ENCODE results near the gene C2CD4A. TPM values are rescaled to one million over a fixed set of nuclear protein-coding genes. Genes with fewer than 3 reads are reported as not detected.

Gene C2CD4A
- total and polyA plus RNA-seq, 9 of the 15 experiments (the other 6 are each of a cell fraction or from before 2014, with no cell fraction given): not detected

DNA sequence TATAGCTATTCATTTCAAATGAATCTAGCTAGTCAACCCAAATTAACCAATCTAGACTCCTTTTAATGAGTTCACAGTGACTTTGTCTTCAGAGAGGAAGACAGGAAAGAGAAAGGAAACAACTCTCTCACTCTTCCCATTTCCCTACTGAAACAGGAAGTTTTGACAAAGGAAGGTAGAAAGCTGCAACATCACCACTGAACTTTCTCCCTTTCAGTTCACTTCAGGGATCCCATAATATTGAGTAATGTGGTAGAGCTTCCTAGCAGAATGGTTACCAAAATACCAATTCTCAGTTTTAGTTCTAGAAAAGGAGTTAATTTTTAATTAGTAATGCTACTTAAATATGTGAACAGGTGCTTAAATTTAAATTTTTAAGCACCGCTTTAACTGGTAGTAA, 14.1 kb upstream of the C2CD4A start:
- Histone ChIP-seq H3K79me2 (ENCODE audit: control insufficient read depth, insufficient read depth, low read length) (peaks cover 51% of the 10 kb centered on the region; the same call in 2 of the 3 replicates), H3K36me3 (ENCODE audit: control insufficient read depth, insufficient read depth, low read length) (no peaks in the 10 kb centered on the region), H3K9me3 (replicated peaks; ENCODE audit: control insufficient read depth, insufficient read depth, low read depth, low read length) (no peaks in the 10 kb centered on the region), H3K4me1 (replicated peaks in 1 of 2; ENCODE audit: control insufficient read depth in 2 of 2, insufficient read depth in 2 of 2, low read length in 2 of 2) (peaks cover 5 to 8% of the 10 kb centered on the region in 2 experiments; a peak in 2 of 5 replicates), H3K4me2 (ENCODE audit: insufficient read depth, low read length) (no peak overlapping the region), H3K27me3 (ENCODE audit: control insufficient read depth in 2 of 2, insufficient read depth in 2 of 2, low read length in 2 of 2) (no peaks in the 10 kb centered on the region), H4K20me1 (replicated peaks; ENCODE audit: control insufficient read depth, insufficient read depth, low read length) (peaks cover 8% of the 10 kb centered on the region), H3K9me1 (ENCODE audit: control insufficient read depth, insufficient read depth, low read length) (no peaks in the 10 kb centered on the region), H2AFZ (ENCODE audit: low read depth, low read length) (no peak overlapping the region), H3K27ac (ENCODE audit: extremely low read depth, low read depth, low read length) (no peak overlapping the region), H3K4me3 (no peak overlapping the region), H3K9ac (ENCODE audit: insufficient read depth in 1 of 2, low read depth in 2 of 2, low read length in 2 of 2) (no peak overlapping the region)
- whole genome bisulfite sequencing (ENCODE audit: insufficient coverage, low coverage, missing lambda C conversion rate): 100% methylated on average over 1 of the region's 1 CpG
- in situ Hi-C loops (cut with MboI): no loop called here
- POLR2A ChIA-PET: no interaction called here
- BruUV-seq (replicated peaks): no TSS peak
- DNase-seq (ENCODE audit: extremely low read depth in 1 of 4, low spot score in 3 of 4): no peak
- no peak for FAIRE-seq
- intact Hi-C loops (cut with micrococcal nuclease): no loop called here
- ATAC-seq: no peak
- CTCF ChIA-PET (ENCODE audit: low intra/inter-chr PET ratio): no interaction called here
- TF ChIP-seq TGIF2 (CRISPR knock-in tag; IDR thresholded peaks at IDR 0.05) (no peak), ZNF695 (CRISPR knock-in tag; IDR thresholded peaks at IDR 0.05) (no peak), SREBF1 (IDR thresholded peaks at IDR 0.05; ENCODE audit: borderline replicate concordance, low read depth, low read length) (no peak), ZNF76 (CRISPR knock-in tag; IDR thresholded peaks at IDR 0.05; ENCODE audit: borderline replicate concordance) (no peak), NFIC (IDR thresholded peaks at IDR 0.05) (no peak), NONO (IDR thresholded peaks at IDR 0.05; ENCODE audit: low read depth in 2 of 2, low read length in 1 of 2) (no peak), FOS (IDR thresholded peaks at IDR 0.05; ENCODE audit: extremely low read depth, insufficient read length) (no peak), GATA2 (CRISPR knock-in tag; IDR thresholded peaks at IDR 0.05) (no peak), HMGN3 (IDR thresholded peaks at IDR 0.05; ENCODE audit: borderline replicate concordance, extremely low read depth, insufficient read length, low read depth, low read length) (no peak), VEZF1 (CRISPR knock-in tag; IDR thresholded peaks at IDR 0.05) (no peak), TAF7 (tag; IDR thresholded peaks at IDR 0.05) (no peak), PHF20 (IDR thresholded peaks at IDR 0.05; ENCODE audit: partially characterized antibody) (no peak)
- TF ChIP-seq, protein P1, sequence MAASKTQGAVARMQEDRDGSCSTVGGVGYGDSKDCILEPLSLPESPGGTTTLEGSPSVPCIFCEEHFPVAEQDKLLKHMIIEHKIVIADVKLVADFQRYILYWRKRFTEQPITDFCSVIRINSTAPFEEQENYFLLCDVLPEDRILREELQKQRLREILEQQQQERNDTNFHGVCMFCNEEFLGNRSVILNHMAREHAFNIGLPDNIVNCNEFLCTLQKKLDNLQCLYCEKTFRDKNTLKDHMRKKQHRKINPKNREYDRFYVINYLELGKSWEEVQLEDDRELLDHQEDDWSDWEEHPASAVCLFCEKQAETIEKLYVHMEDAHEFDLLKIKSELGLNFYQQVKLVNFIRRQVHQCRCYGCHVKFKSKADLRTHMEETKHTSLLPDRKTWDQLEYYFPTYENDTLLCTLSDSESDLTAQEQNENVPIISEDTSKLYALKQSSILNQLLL (CRISPR knock-in tag; IDR thresholded peaks at IDR 0.05; ENCODE audit: borderline replicate concordance): no peak
- TF ChIP-seq, protein P2, sequence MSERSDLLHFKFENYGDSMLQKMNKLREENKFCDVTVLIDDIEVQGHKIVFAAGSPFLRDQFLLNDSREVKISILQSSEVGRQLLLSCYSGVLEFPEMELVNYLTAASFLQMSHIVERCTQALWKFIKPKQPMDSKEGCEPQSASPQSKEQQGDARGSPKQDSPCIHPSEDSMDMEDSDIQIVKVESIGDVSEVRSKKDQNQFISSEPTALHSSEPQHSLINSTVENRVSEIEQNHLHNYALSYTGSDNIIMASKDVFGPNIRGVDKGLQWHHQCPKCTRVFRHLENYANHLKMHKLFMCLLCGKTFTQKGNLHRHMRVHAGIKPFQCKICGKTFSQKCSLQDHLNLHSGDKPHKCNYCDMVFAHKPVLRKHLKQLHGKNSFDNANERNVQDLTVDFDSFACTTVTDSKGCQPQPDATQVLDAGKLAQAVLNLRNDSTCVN (CRISPR knock-in tag; IDR thresholded peaks at IDR 0.05): no peak
- TF ChIP-seq, protein P3, sequence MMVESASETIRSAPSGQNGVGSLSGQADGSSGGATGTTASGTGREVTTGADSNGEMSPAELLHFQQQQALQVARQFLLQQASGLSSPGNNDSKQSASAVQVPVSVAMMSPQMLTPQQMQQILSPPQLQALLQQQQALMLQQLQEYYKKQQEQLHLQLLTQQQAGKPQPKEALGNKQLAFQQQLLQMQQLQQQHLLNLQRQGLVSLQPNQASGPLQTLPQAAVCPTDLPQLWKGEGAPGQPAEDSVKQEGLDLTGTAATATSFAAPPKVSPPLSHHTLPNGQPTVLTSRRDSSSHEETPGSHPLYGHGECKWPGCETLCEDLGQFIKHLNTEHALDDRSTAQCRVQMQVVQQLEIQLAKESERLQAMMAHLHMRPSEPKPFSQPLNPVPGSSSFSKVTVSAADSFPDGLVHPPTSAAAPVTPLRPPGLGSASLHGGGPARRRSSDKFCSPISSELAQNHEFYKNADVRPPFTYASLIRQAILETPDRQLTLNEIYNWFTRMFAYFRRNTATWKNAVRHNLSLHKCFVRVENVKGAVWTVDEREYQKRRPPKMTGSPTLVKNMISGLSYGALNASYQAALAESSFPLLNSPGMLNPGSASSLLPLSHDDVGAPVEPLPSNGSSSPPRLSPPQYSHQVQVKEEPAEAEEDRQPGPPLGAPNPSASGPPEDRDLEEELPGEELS (CRISPR knock-in tag; IDR thresholded peaks at IDR 0.05; ENCODE audit: borderline replicate concordance): no peak

Measured in K562 (cell line).